C4-2B (cell line): ENCODE data around the gene CAPN7.

ENCODE experiments used
- CTCF ChIP-seq: fragments of 450-650 bp; conservative IDR thresholded peaks from 2 replicates; pipeline ENCODE4 v1.5.1; 2017; ENCODE audit warnings: mild to moderate bottlenecking
- ZFX ChIP-seq: fragments of 450-650 bp; IDR thresholded peaks from 2 replicates; pipeline ENCODE4 v1.6.1; 2017

GRCh38 chr3:15281817-15282216, 75.8 kb downstream of the CAPN7 start:
- TF ChIP-seq CTCF (no peak), ZFX (no peak)
